Parathyroid adenoma (tissue), 2 donors: Measurements from ENCODE around the gene LY9.

Source experiments
- H2AFZ ChIP-seq: fragments of 300-600 bp; sonication (generic); one replicate; pipeline ENCODE4 v1.7.0; 2017; ENCODE audit warnings: antibody characterized with exemption, mild to moderate bottlenecking
- H3K27ac ChIP-seq: fragments of 300-600 bp; sonication (generic); one replicate; pipeline ENCODE4 v1.7.0; 2017
- H3K27me3 ChIP-seq: fragments of 300-600 bp; sonication (generic); one replicate; pipeline ENCODE4 v1.7.0; 2017; ENCODE audit warnings: low read length; ENCODE audit not compliant: control insufficient read depth, insufficient read depth
- H3K36me3 ChIP-seq: fragments of 300-600 bp; sonication (generic); one replicate; pipeline ENCODE4 v1.7.0; 2017; ENCODE audit warnings: low read length; ENCODE audit not compliant: control insufficient read depth, insufficient read depth
- H3K4me1 ChIP-seq: fragments of 300-600 bp; sonication (generic); one replicate; pipeline ENCODE4 v1.7.0; 2017; ENCODE audit warnings: control low read depth
- H3K4me2 ChIP-seq: fragments of 300-600 bp; sonication (generic); one replicate; pipeline ENCODE4 v1.7.0; 2017; ENCODE audit warnings: low read length
- H3K4me3 ChIP-seq: fragments of 300-600 bp; sonication (generic); one replicate; pipeline ENCODE4 v1.7.0; 2017; ENCODE audit warnings: low read depth, low read length
- H3K79me2 ChIP-seq: fragments of 300-600 bp; sonication (generic); one replicate; pipeline ENCODE4 v1.7.0; 2017; ENCODE audit warnings: control low read depth
- H3K9ac ChIP-seq: fragments of 300-600 bp; sonication (generic); one replicate; pipeline ENCODE4 v1.7.0; 2017; ENCODE audit warnings: mild to moderate bottlenecking
- H3K9me3 ChIP-seq: fragments of 300-600 bp; sonication (generic); one replicate; pipeline ENCODE4 v1.7.0; 2017; ENCODE audit warnings: low read length; ENCODE audit not compliant: control insufficient read depth
- TF ChIP-seq, protein P1 (sequence below): fragments of 300-600 bp; sonication (generic); IDR thresholded peaks from one replicate; pipeline ENCODE4 v1.7.0; 2017; ENCODE audit warnings: antibody characterized with exemption, mild to moderate bottlenecking
- donor health status: primary hyperparathyroidism.

The LY9 gene

DNA sequence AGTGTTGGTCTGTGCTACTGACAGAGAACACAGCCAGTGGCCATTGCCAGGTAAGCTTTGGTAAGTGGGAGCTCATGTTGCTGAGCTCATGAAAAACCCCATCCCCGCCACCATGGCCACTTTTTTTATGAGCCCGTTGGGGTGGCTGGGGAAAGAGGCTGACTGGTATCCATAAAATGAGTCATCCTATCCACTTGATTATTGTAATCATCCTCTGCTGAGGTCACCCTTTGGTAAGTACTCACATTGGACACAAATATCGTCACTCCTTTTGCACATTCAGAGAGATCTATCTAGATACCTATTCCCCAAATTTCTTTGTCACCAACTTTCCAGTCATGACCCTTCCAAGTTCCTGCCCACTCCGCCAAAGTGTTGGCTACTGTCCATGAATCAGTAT, 34.9 kb upstream of the LY9 start:
- H2AFZ ChIP-seq = no peak overlapping the region
- H3K27me3 ChIP-seq = no peaks in the 10 kb centered on the region
- H3K4me3 ChIP-seq = no peak overlapping the region
- H3K9ac ChIP-seq = no peak overlapping the region
- no peaks in the 10 kb centered on the region for H3K4me1 ChIP-seq
- no peak overlapping the region for H3K4me2 ChIP-seq
- no peaks in the 10 kb centered on the region for H3K36me3 ChIP-seq
- no peaks in the 10 kb centered on the region for H3K79me2 ChIP-seq
- H3K27ac ChIP-seq = no peak overlapping the region
- TF ChIP-seq, protein P1, sequence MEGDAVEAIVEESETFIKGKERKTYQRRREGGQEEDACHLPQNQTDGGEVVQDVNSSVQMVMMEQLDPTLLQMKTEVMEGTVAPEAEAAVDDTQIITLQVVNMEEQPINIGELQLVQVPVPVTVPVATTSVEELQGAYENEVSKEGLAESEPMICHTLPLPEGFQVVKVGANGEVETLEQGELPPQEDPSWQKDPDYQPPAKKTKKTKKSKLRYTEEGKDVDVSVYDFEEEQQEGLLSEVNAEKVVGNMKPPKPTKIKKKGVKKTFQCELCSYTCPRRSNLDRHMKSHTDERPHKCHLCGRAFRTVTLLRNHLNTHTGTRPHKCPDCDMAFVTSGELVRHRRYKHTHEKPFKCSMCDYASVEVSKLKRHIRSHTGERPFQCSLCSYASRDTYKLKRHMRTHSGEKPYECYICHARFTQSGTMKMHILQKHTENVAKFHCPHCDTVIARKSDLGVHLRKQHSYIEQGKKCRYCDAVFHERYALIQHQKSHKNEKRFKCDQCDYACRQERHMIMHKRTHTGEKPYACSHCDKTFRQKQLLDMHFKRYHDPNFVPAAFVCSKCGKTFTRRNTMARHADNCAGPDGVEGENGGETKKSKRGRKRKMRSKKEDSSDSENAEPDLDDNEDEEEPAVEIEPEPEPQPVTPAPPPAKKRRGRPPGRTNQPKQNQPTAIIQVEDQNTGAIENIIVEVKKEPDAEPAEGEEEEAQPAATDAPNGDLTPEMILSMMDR = no peak
- H3K9me3 ChIP-seq = no peaks in the 10 kb centered on the region

DNA sequence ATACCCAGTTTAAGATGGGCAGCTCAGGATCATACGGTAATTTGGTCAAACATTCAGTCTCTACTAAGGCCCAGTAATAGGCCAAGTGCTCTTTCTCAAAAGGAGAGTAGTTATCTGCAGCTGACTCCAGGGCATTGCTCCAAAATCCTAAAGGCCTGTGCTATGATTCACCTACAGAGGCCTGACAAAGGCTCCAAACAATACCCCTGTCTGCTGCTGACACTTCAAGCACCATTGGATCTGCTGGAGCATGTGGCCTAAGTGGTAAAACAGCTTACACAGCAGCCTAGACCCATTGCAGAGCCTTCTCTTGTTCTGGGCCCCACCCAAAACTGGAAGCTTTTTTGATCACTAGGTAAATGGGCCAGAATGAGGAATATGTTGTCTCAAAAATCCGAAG, 34.1 kb upstream of the LY9 start:
- H3K4me3 ChIP-seq = no peak overlapping the region
- H2AFZ ChIP-seq = no peak overlapping the region
- no peak overlapping the region for H3K9ac ChIP-seq
- H3K36me3 ChIP-seq = no peaks in the 10 kb centered on the region
- H3K27me3 ChIP-seq = no peaks in the 10 kb centered on the region
- no peak overlapping the region for H3K4me2 ChIP-seq
- no peaks in the 10 kb centered on the region for H3K4me1 ChIP-seq
- no peaks in the 10 kb centered on the region for H3K9me3 ChIP-seq
- H3K27ac ChIP-seq = no peak overlapping the region
- H3K79me2 ChIP-seq = no peaks in the 10 kb centered on the region
- TF ChIP-seq, protein P1 = no peak

DNA sequence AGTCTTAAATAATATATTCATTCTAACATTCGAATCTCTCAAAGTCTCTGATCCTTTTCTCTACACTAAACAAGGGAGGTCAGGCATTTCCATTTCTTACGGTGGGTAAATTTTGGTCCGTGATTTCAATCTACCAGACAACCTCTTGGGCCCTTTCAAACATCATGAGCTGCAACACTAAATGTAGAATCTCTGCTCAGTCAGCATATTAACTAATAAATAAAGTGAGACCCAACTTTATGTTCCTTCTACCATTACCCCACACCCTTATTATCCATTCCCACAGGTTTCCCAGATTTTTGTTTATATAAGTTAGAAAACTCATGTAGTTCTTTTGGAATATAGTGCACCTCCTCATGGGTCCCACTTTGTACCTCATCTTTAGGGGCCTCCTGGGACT, 32.0 kb upstream of the LY9 start:
- TF ChIP-seq, protein P1 = no peak
- Histone ChIP-seq H3K9me3 (no peaks in the 10 kb centered on the region), H3K27ac (no peak overlapping the region), H3K9ac (no peak overlapping the region), H3K4me3 (no peak overlapping the region), H2AFZ (no peak overlapping the region), H3K4me2 (no peak overlapping the region), H3K36me3 (no peaks in the 10 kb centered on the region), H3K4me1 (no peaks in the 10 kb centered on the region), H3K79me2 (no peaks in the 10 kb centered on the region), H3K27me3 (no peaks in the 10 kb centered on the region)

DNA sequence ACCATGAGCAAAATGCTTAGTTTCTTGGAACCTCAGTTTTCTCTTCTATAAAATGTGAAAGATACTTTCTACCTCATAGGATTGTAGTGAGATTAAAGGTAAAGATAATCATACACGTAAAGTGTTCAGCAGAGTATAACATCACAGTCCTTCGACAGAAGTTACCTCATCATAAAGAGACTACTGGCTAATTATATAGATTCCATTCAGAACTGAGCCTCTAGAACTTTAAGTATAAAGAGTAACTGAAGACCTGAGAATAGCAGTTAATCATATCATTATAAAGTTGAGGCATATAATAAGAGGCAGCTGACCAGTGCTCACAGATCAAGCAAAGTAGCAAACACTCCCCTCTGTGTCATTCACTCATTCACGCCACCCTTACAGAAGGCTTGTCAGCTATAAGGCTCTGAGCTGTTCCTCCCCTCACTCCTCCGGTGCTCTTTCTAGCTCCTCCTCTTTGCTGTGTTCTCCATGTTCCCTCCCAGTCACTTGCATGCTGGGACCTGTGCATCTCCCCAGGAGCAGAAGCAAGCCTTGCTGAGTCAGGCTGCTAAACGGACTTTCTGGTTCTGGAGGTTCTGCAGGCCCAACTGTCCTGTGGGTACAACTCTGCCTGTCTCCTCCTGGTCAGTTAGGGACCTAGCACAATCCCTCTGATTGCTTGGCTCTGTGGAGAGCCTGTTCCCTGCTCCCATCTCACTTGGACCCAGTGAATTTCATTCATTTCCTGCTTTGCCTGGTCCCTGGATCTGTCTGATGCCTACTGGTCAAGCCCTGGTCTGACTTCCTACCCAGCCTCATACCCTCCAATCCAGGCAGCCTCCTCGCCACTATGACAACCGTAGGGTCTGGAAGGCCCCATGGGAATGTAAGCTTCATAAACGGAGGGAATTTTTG, 28.3 kb upstream of the LY9 start:
- Histone ChIP-seq H3K27ac (no peak overlapping the region), H3K36me3 (no peaks in the 10 kb centered on the region), H3K9ac (no peak overlapping the region), H3K4me2 (no peak overlapping the region), H3K4me1 (no peaks in the 10 kb centered on the region), H3K79me2 (no peaks in the 10 kb centered on the region), H3K9me3 (no peaks in the 10 kb centered on the region), H2AFZ (no peak overlapping the region), H3K4me3 (no peak overlapping the region), H3K27me3 (no peaks in the 10 kb centered on the region)
- TF ChIP-seq, protein P1 = no peak

DNA sequence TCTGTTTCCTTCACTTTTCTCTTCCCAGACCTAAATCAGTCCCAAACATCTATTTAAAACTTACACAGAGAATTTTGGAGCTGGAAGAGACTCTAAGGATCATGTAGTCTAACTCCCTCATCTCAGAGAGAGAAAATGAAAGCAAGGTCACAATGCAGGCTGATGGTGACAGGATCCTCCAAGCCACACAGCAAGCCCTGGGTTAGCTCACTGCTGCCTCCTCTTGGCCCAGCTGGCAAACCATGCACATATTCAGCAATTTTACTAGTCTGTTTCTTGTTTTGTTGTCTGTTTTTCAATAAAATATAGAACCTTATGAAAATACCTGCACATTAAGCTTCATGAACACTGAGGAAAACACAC, 27.7 kb upstream of the LY9 start:
- Histone ChIP-seq H3K79me2 (no peaks in the 10 kb centered on the region), H3K9ac (no peak overlapping the region), H3K4me1 (no peaks in the 10 kb centered on the region), H3K4me2 (no peak overlapping the region), H3K27ac (no peak overlapping the region), H3K27me3 (no peaks in the 10 kb centered on the region), H3K9me3 (no peaks in the 10 kb centered on the region), H3K4me3 (no peak overlapping the region), H2AFZ (no peak overlapping the region), H3K36me3 (no peaks in the 10 kb centered on the region)
- TF ChIP-seq, protein P1 = no peak
